Ascending aorta (tissue), 2 donors: ENCODE data around the gene ALG12. TPM values are rescaled to one million over a fixed set of nuclear protein-coding genes. Genes with fewer than 3 reads are reported as not detected.

ENCODE experiments used
- DNase-seq, 2 donors: peaks; one replicate each; pipeline ENCODE4 v3.0.0-alpha.2; 2019; ENCODE audit warnings: low spot score in 2 of 2
- H3K27ac ChIP-seq, 2 donors: fragments of 200-600 bp; sonication (generic); one replicate each; pipeline ENCODE4 v1.5.1; 2016 to 2017; ENCODE audit warnings: mild to moderate bottlenecking in 1 of 2
- H3K27me3 ChIP-seq: fragments of 200-600 bp; sonication (generic); one replicate; pipeline ENCODE4 v1.5.1; 2017
- H3K36me3 ChIP-seq, 2 donors: fragments of 200-600 bp; sonication (generic); one replicate each; pipeline ENCODE4 v1.5.1; 2016
- H3K4me1 ChIP-seq, 2 donors: fragments of 200-600 bp; sonication (generic); one replicate each; pipeline ENCODE4 v1.5.1; 2016 to 2017; ENCODE audit warnings: mild to moderate bottlenecking in 1 of 2
- H3K4me3 ChIP-seq, 2 donors: fragments of 200-600 bp; sonication (generic); one replicate each; pipeline ENCODE4 v1.5.1; 2016 to 2017; ENCODE audit warnings: mild to moderate bottlenecking in 1 of 2
- H3K9me3 ChIP-seq, 2 donors: fragments of 200-600 bp; sonication (generic); one replicate each; pipeline ENCODE4 v1.5.1; 2016
- intact Hi-C: fragments of 100-400 bp; cut with DNase I; formaldehyde crosslinking; loops from one replicate; pipeline ENCODE4 v1.15.1; 2023
- total RNA-seq: library from RNA; depleted of rRNA; stranded (reverse); fragments of >200 nt; gene quantifications from one replicate; pipeline ENCODE4 v1.1.0, GENCODE V29; 2016
- TF ChIP-seq, protein P1 (sequence below), 3 experiments: fragments of 200-600 bp in 2 of 3; fragments of 450-650 bp in 1 of 3; sonication (generic) in 2 of 3; IDR thresholded peaks; one replicate each; pipeline ENCODE4 v1.5.1; 2016 to 2019; ENCODE audit warnings: antibody characterized with exemption in 3 of 3, mild to moderate bottlenecking in 1 of 3, moderate library complexity in 1 of 3

ALG12 gene
- total RNA-seq, 1 donor from 2014 or later, result 6.9 TPM

DNA sequence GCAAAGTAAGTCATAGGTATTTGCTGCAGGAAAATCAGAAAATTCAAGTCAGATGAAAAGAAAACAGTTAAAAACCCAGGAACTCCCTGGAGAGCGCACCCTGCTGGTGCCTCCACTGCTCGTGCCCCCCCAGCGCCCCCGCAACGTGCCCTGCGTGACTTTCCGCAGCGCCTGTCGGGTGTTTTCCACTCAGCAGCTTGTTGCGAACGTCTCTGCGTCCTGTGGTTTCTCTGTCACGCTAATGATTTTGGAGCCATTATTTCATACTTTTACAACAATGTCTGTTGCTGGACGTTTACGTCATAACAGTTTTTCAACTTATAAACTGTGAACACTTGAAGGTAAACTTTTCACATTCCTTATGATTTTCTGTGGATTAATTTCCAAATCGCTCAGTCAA is 5.2 kb upstream of the ALG12 start:
- no peak overlapping the region for H3K4me3 ChIP-seq
- no peak overlapping the region for H3K27ac ChIP-seq
- TF ChIP-seq, protein P1, sequence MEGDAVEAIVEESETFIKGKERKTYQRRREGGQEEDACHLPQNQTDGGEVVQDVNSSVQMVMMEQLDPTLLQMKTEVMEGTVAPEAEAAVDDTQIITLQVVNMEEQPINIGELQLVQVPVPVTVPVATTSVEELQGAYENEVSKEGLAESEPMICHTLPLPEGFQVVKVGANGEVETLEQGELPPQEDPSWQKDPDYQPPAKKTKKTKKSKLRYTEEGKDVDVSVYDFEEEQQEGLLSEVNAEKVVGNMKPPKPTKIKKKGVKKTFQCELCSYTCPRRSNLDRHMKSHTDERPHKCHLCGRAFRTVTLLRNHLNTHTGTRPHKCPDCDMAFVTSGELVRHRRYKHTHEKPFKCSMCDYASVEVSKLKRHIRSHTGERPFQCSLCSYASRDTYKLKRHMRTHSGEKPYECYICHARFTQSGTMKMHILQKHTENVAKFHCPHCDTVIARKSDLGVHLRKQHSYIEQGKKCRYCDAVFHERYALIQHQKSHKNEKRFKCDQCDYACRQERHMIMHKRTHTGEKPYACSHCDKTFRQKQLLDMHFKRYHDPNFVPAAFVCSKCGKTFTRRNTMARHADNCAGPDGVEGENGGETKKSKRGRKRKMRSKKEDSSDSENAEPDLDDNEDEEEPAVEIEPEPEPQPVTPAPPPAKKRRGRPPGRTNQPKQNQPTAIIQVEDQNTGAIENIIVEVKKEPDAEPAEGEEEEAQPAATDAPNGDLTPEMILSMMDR (IDR thresholded peaks at IDR 0.05), result no peak
- intact Hi-C loops, result no loop called here
- peaks cover 6 to 43% of the 10 kb centered on the region in 2 donors for H3K36me3 ChIP-seq
- H3K4me1 ChIP-seq, result peaks cover 0 to 7% of the 10 kb centered on the region in 2 donors
- H3K9me3 ChIP-seq, result no peaks in the 10 kb centered on the region
- no peak for DNase-seq
- no peaks in the 10 kb centered on the region for H3K27me3 ChIP-seq

DNA sequence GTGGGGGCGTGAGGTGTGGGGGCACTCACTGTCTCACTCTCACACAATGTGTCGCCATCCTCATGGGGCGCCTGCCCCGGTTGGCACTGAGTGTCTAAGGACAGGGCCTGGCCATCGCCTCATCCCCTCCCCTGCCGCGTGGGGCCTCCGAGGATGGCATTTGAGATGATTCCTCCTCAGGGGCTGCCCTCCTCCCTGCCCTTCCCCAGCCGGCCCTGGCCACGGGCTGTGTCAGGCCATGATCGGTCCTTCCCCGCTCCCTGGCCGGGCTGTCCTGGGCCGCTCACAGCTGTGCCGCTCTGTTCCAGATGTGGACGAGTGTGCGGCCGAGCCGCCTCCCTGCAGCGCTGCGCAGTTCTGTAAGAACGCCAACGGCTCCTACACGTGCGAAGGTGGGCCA is 4.7 kb upstream of the ALG12 start:
- intact Hi-C loops, result no loop called here

DNA sequence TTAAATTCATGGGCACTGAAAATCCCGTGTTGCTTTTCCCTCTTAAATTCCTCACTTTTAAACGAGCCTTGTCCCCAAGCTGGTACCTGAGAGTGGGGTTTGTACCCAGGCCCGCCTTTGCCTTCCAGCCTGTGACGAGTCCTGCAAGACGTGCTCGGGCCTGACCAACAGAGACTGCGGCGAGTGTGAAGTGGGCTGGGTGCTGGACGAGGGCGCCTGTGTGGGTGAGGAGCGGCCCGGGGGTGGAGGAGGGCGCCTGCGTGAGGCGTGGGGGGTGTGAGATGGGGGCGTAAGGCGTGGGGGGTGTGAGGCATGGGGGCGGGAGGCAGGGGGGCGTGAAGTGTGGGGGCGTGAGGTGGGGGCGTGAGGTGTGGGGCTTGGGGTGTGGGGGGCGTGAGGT is 4.2 kb upstream of the ALG12 start:
- H3K4me1 ChIP-seq, result peaks cover 0 to 10% of the 10 kb centered on the region in 2 donors
- H3K36me3 ChIP-seq, result peaks cover 6 to 43% of the 10 kb centered on the region in 2 donors
- TF ChIP-seq, protein P1 (IDR thresholded peaks at IDR 0.05), result no peak
- peak in 1 of 2 donors; percentile 60 for DNase-seq
- no peak overlapping the region for H3K27ac ChIP-seq
- no peaks in the 10 kb centered on the region for H3K9me3 ChIP-seq
- intact Hi-C loops, result no loop called here
- H3K4me3 ChIP-seq, result no peak overlapping the region
- H3K27me3 ChIP-seq, result no peaks in the 10 kb centered on the region

More for the DNA sequence above, 4.7 kb upstream of the ALG12 start:
- Histone ChIP-seq H3K27ac (no peak overlapping the region), H3K36me3 (peaks cover 6 to 43% of the 10 kb centered on the region in 2 donors), H3K4me1 (peaks cover 0 to 7% of the 10 kb centered on the region in 2 donors), H3K9me3 (no peaks in the 10 kb centered on the region), H3K27me3 (no peaks in the 10 kb centered on the region), H3K4me3 (no peak overlapping the region)
- TF ChIP-seq, protein P1 (IDR thresholded peaks at IDR 0.05), result no peak
- DNase-seq, result no peak

DNA sequence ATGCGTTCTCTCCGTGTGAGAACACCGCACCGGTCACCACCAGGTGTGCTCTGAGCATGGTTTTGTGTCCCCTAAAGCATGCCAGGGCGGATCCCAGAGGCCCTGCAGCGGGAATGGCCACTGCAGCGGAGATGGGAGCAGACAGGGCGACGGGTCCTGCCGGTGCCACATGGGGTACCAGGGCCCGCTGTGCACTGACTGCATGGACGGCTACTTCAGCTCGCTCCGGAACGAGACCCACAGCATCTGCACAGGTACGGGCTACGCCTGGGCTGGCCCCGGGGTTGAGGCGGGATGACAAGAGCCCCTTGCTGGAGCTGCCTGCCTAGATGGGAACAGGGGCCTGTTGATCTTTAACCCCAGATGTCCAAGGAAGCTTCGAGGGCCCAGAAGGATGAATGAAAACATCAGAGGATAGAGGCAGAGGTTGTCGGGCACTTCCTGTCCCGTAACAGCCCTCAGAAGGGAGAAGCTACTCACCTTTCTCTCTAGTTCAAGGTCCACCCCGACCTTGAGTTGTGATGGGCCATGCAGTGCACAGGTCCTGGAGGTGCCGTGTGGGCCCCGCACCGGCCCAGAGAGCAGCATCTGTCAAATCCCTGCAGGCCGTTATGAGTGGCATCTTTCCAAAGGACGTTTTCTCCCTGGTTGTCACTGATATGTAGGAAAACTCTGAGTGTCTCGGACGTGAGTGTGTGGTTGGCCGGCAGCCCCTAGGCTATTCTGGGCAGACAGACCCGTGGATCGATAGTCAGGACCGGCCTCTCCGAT is 3.5 kb upstream of the ALG12 start:
- Histone ChIP-seq H3K27me3 (no peaks in the 10 kb centered on the region), H3K4me3 (no peak overlapping the region), H3K27ac (no peak overlapping the region), H3K36me3 (peaks cover 6 to 38% of the 10 kb centered on the region in 2 donors), H3K4me1 (peaks cover 0 to 12% of the 10 kb centered on the region in 2 donors), H3K9me3 (no peaks in the 10 kb centered on the region)
- DNase-seq, result peak in 1 of 2 donors; percentile 62
- TF ChIP-seq, protein P1 (IDR thresholded peaks at IDR 0.05), result no peak
- intact Hi-C loops, result no loop called here

DNA sequence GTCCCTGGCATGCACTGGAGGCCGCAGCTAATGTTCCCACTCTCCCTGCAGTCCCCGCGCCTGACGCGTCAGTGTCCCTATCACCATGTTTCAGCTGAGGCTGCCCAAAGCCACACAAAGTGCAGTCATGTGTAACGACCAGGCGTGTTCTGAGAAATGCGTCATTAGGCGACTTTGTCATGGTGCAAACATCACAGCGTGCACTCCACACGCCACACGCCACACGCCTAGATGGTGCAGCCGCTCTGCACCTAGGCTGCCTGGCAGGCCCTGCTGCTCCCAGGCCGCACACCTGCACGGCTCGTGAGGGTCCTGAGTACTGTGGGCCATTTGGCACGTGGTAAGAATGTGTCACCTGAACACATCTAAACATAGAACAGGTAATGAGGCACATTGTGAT is 2.6 kb upstream of the ALG12 start:
- TF ChIP-seq, protein P1 (IDR thresholded peaks at IDR 0.05), result no peak
- Histone ChIP-seq H3K9me3 (no peaks in the 10 kb centered on the region), H3K27ac (no peak overlapping the region), H3K4me1 (peaks cover 0 to 12% of the 10 kb centered on the region in 2 donors), H3K27me3 (no peaks in the 10 kb centered on the region), H3K36me3 (peaks cover 6 to 37% of the 10 kb centered on the region in 2 donors), H3K4me3 (no peak overlapping the region)
- intact Hi-C loops, result no loop called here
- no peak for DNase-seq
